ENCODE data around the gene GUCD1. TPM values are rescaled to one million over a fixed set of nuclear protein-coding genes. Genes with fewer than 3 reads are reported as not detected.

Gene GUCD1
- total RNA-seq, 1 experiment from 2014 or later, result 87.4 TPM

DNA sequence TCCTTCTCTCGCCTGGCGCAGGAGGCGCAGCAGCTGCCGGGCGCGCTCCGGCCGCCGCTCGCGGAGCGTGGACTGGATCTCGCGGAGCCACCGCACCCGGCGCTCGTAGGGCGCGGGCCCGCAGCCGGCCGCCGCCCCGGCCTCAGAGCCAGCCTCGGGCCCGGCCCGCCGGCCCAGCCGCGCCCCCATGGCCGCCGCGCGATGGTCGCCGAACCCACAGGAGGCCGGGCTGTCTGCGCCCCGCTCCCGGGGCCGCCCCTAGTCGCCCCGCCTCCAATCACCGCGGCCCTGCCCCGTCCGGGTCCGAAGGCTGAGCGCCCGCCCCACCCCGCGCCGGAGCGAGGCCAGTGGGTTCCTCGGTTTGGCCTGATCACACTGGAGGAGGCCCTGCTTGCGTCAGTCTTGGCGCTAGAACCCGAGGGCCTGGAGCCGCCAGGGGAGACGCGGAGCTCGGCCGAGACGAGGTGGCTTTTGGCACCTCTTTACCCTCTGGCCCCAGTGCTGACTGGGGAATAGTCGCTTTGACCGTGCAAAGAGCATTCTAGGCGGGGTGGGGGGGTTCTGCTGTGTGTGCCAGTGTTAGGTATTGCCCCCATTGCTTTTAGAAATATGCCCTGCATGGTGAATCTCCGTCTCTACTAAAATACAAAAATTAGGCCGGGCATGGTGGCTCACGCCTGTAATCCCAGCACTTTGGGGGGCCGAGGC lies 38.1 kb upstream of the GUCD1 start, which contains the start of gene LRRC75B:
TSS of gene LRRC75B (minus strand) at position 223 of the 708 bp plus-strand sequence. CDS start at position 189, 34 bp downstream.
- no peaks in the 10 kb centered on the region for H3K9me3 ChIP-seq (ENCODE audit: control insufficient read depth, low read depth, low read length)
- no peak within 1 kb of the TSS for H3T11ph ChIP-seq (ENCODE audit: low read length)
- no peak within 1 kb of the TSS for H3K4ac ChIP-seq (ENCODE audit: low read depth, low read length)
- H3K9ac ChIP-seq (ENCODE audit: extremely low read depth, insufficient read length, low read length), result peak within 1 kb of the TSS; percentile 62
- Mint-ChIP-seq H3K4me1 (peaks cover 5 to 26% of the 10 kb centered on the region in 2 experiments), H3K27me3 (ENCODE audit: low read depth) (no peaks in the 10 kb centered on the region), H3K9me3 (no peaks in the 10 kb centered on the region), H3K4me3 (peak within 1 kb of the TSS; percentile 90 to 98), H3K36me3 (ENCODE audit: insufficient read depth in 1 of 3, low read depth in 3 of 3) (no peaks in the 10 kb centered on the region), H3K27ac (peak within 1 kb of the TSS; percentile 32 to 94 (median 93); a peak in 3 of 7 replicates)
- no peak within 1 kb of the TSS for H3K27ac ChIP-seq (ENCODE audit: insufficient read length, low read depth, low read length)
- H3K79me1 ChIP-seq (ENCODE audit: insufficient read depth, low read depth, low read length, poor library complexity, severe bottlenecking), result no peaks in the 10 kb centered on the region
- H3K23ac ChIP-seq (ENCODE audit: insufficient read length, low read depth, low read length), result no peak within 1 kb of the TSS
- no peak within 1 kb of the TSS for H2BK5ac ChIP-seq (ENCODE audit: insufficient read length, low read length)
- H3K4me1 ChIP-seq (ENCODE audit: insufficient read depth, low read length), result no peaks in the 10 kb centered on the region
- H4K5ac ChIP-seq (ENCODE audit: insufficient read length, low read depth, low read length), result no peak within 1 kb of the TSS
- H3K56ac ChIP-seq (ENCODE audit: insufficient read length, low read depth, low read length), result no peak within 1 kb of the TSS
- TF ChIP-seq, protein P1, sequence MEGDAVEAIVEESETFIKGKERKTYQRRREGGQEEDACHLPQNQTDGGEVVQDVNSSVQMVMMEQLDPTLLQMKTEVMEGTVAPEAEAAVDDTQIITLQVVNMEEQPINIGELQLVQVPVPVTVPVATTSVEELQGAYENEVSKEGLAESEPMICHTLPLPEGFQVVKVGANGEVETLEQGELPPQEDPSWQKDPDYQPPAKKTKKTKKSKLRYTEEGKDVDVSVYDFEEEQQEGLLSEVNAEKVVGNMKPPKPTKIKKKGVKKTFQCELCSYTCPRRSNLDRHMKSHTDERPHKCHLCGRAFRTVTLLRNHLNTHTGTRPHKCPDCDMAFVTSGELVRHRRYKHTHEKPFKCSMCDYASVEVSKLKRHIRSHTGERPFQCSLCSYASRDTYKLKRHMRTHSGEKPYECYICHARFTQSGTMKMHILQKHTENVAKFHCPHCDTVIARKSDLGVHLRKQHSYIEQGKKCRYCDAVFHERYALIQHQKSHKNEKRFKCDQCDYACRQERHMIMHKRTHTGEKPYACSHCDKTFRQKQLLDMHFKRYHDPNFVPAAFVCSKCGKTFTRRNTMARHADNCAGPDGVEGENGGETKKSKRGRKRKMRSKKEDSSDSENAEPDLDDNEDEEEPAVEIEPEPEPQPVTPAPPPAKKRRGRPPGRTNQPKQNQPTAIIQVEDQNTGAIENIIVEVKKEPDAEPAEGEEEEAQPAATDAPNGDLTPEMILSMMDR (conservative IDR thresholded peaks at IDR 0.05), result no peak
- no peaks in the 10 kb centered on the region for H3K27me3 ChIP-seq (ENCODE audit: insufficient read depth, low read length)
- DNase-seq, result peak; percentile 89
- H2AK5ac ChIP-seq (ENCODE audit: insufficient read length, low read length), result no peak within 1 kb of the TSS
- no peak within 1 kb of the TSS for H2BK15ac ChIP-seq (ENCODE audit: low read depth, low read length)
- H3K18ac ChIP-seq (ENCODE audit: insufficient read length, low read depth, low read length), result peak within 1 kb of the TSS; percentile 94
- H3K79me2 ChIP-seq (ENCODE audit: insufficient read depth, low read length), result no peaks in the 10 kb centered on the region
- H2BK120ac ChIP-seq (ENCODE audit: low read depth, low read length, poor library complexity, severe bottlenecking), result no peak within 1 kb of the TSS
- H3K4me2 ChIP-seq (ENCODE audit: insufficient read depth, insufficient read length, low read length), result peak within 1 kb of the TSS; percentile 35
- H3K14ac ChIP-seq (ENCODE audit: insufficient read depth, low read length), result peak within 1 kb of the TSS; percentile 84; the same call in 1 of the 2 replicates
- no peaks in the 10 kb centered on the region for H4K20me1 ChIP-seq (ENCODE audit: control insufficient read depth, insufficient read depth, insufficient read length)
- no peaks in the 10 kb centered on the region for H3K23me2 ChIP-seq (ENCODE audit: insufficient read length, low read depth, low read length, poor library complexity, severe bottlenecking)
- no peak within 1 kb of the TSS for H4K91ac ChIP-seq (ENCODE audit: insufficient read length, low read depth, low read length)
- H2AFZ ChIP-seq (ENCODE audit: low read length), result no peak within 1 kb of the TSS
- WGBS (ENCODE audit: extremely low coverage, insufficient read length, low lambda C conversion rate), result no CpG with 5 or more reads among the region's 72 CpGs
- no peak within 1 kb of the TSS for H4K8ac ChIP-seq (replicated peaks; ENCODE audit: insufficient read length, low read depth, low read length)
- no peak within 1 kb of the TSS for H2BK12ac ChIP-seq (ENCODE audit: insufficient read length, low read depth, low read length)
- H2BK20ac ChIP-seq (ENCODE audit: low read depth, low read length, poor library complexity, severe bottlenecking), result no peak within 1 kb of the TSS
